Retina (tissue), 1 donor: ENCODE results near the gene FRMD3.

ENCODE experiments used
- DNase-seq: peaks from one replicate; pipeline ENCODE4 v3.0.0-alpha.2; 2016

The FRMD3 gene

GRCh38 chr9:83538172-83538889 is at the start of gene FRMD3:
Gene FRMD3 (minus strand): TSS chr9:83538401. CDS start chr9:83538231, 170 bp downstream.
- DNase-seq = peak; percentile 93

- no peak for DNase-seq
Measured at GRCh38 chr9:83584995-83585394, 46.8 kb upstream of the FRMD3 start.

DNA sequence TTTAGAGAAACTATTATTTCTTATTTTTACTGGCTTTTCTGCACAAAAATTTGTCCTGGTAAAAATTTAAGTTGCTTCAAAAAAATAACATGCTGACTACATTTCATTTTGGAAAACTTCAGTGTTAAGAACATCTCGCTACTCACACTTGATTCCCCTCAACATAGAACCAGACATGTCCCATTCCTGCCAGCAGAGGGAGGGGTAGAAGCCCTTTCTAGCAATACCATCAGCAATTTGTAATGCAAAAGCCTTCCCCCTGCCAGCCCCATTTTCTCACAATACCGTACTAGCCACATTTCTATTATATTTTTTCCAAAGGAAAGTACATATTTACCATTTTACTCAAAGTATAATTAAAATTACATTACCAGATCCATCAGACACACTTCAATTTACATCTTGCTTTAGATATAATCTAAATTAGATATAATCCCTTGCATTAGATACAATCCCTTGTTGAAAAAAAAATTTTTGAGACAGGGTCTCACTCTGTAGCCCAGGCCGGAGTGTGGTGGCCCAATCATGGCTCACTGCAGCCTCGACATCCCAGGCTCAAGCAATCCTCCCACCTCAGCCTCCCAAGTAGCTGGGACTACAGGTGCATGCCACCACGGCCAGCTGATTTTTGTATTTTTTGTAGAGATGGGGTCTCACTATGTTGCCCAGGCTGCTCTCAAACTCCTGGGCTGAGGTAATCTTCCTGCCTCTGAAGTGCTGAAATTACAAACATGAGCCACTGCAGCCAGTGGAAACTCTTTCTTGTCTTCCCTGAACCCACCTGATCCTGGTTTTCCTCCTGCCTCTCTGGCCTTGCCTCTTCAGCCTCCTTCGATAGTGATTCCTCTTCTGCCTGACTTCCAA is 45.2 kb upstream of the FRMD3 start:
- DNase-seq = peak; percentile 23

DNA sequence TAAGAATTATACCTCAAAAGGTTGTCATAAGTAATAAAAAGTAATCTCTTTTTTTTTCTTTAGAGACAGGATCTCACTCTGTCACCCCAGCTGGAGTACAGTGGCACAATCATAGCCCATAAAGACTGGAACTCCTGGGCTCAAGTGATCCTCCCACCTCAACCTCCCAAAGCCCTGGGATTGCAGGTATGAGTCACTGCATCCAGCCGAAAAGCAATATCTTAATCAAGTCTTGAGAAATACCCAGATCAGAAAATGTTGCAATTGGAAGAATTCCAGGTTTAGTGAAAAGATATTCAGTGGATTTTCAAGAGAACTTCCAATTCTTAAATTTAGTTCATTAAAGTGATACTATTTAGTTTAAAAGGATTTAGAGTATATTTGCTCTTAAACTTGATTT is 43.8 kb upstream of the FRMD3 start:
- DNase-seq = no peak

- DNase-seq = no peak
Measured at GRCh38 chr9:83574482-83574881, 36.3 kb upstream of the FRMD3 start.

- no peak for DNase-seq
Measured at GRCh38 chr9:83572524-83572923, 34.3 kb upstream of the FRMD3 start.

DNA sequence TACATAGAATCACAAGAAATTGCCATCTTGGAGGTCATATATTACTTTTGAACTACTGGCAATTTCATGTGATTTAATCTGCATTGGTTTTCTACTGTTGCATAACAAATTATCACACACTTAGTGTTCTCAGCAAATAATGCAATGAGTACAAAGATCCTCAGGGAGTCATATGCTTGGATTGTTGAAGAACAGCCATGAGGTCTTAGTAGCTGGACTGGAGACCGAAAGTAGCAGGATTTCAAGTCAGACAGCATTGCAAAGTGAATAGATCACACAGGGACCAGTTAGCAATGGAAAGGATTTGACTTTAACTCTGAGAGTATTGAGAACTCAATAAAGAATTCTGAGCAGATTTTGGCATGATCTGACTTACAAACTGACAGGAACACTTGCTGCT is 32.2 kb upstream of the FRMD3 start:
- no peak for DNase-seq

DNA sequence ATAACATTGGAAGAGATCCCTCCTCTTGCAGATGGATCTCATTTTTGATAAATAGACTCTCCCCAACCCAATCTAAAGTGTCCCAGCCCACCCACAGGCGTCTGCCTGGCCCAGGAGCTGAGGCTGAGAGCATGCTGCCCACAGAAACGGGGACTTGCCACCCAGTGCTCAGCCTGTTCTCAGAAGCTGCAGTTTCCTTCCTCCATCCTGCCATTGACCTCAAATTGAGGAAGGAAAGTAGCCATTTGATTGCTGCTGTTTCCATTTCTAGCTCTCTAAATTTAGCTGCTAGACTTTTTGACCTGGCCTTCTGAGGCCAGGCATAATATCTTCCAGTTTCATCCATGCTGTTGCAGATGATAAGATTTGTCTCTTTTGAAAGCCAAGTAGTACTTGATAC is 31.1 kb upstream of the FRMD3 start:
- no peak for DNase-seq

- no peak for DNase-seq
Measured at GRCh38 chr9:83563360-83563759, 25.2 kb upstream of the FRMD3 start.

GRCh38 chr9:83560169-83560826 is 22.1 kb upstream of the FRMD3 start:
- DNase-seq = peak; percentile 50

DNA sequence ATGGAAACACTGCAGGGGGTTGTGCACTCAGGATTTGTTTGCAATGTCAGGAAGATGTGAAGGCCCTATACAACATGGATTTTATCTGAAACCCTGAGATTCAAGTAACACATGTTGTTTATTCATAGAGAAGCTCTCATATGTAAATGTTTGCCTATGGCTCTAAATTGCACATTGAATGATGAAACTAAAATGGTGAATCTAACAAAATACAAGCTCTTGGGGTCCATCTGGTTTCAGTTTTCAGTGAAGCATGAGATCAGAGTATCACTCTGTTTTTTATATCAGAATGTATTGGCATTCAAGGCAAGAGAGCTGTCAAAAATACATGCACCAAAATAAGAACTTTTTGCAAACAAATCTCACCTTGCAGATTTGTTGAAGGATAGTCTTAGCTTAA is 19.6 kb upstream of the FRMD3 start:
- DNase-seq = no peak

DNA sequence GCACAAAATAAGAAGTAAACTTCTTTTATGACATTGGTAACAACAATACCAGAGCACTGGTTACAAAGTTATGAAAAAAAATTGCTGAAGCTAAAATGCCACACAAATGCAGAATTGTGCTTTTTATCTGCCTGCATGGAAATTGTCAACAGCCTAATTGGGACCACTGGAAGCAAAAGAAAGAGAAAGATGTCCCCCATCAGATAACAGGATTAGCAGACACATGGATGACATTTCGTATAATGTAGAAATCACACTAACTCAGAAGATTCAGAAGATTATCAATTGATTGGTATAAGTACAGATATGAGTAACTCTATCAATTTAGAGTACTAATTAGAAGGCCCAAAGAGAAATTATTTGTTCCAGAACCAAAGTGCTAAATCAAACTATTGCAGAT is 19.1 kb upstream of the FRMD3 start:
- DNase-seq = no peak

- DNase-seq = no peak
Measured at GRCh38 chr9:83554278-83554677, 16.1 kb upstream of the FRMD3 start.

GRCh38 chr9:83544002-83544698 is 5.9 kb upstream of the FRMD3 start:
- peak; percentile 39 for DNase-seq

DNA sequence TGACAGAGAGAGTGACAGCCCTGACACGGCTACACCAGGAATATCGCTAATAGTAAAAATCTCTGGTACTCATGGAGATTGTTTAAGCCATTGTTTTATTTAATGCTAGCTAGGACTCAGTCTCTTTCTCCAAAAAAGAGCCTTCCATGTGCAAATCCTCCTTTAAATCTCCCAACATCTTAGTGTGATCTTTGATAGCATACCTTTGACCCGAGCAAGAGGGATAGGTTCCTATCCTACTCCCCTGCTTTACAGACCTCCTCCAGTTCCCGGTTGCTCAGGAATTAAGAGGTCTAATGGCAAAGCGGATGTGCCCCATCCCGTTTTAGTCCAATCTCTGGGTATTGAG is 663 bp upstream of the FRMD3 start:
- no peak for DNase-seq

GRCh38 chr9:83537331-83538171 is 650 bp downstream of the FRMD3 start:
- DNase-seq = peak; percentile 70

GRCh38 chr9:83536332-83536731 is 1.9 kb downstream of the FRMD3 start:
- no peak for DNase-seq

GRCh38 chr9:83535736-83536135 is 2.5 kb downstream of the FRMD3 start:
- no peak for DNase-seq

- DNase-seq = no peak
Measured at GRCh38 chr9:83533296-83533695, 4.9 kb downstream of the FRMD3 start.

- DNase-seq = peak; percentile 32
Measured at GRCh38 chr9:83526901-83527300, 11.3 kb downstream of the FRMD3 start.

GRCh38 chr9:83526211-83526610 is 12.0 kb downstream of the FRMD3 start:
- DNase-seq = no peak

GRCh38 chr9:83523684-83524083 is 14.5 kb downstream of the FRMD3 start:
- no peak for DNase-seq
